ENCODE results near the gene ATG2B. TPM values are rescaled to one million over a fixed set of nuclear protein-coding genes. Genes with fewer than 3 reads are reported as not detected.

Gene ATG2B
- polyA plus RNA-seq, 1 experiment: 22.1 TPM

GRCh38 chr14:96383445-96383844 lies 20.3 kb upstream of the ATG2B start:
- DNase-seq (ENCODE audit: low read depth, low spot score): no peak
- no peak for TF ChIP-seq CTCF (IDR thresholded peaks at IDR 0.05; ENCODE audit: low read depth, low read length)
- H3K4me3 ChIP-seq (ENCODE audit: low read depth, low read length): no peak overlapping the region
- H3K27me3 ChIP-seq (ENCODE audit: control insufficient read depth, insufficient read depth, low read length): no peaks in the 10 kb centered on the region
- no peak overlapping the region for H3K27ac ChIP-seq (ENCODE audit: low read depth, low read length)
- ChIA-PET POLR2A (no interaction called here), CTCF (no interaction called here)
- H3K9me3 ChIP-seq (ENCODE audit: control insufficient read depth, insufficient read depth, low read length): no peaks in the 10 kb centered on the region

- Histone ChIP-seq H3K9me3 (ENCODE audit: control insufficient read depth, insufficient read depth, low read length) (no peaks in the 10 kb centered on the region), H3K27me3 (ENCODE audit: control insufficient read depth, insufficient read depth, low read length) (no peaks in the 10 kb centered on the region), H3K4me3 (ENCODE audit: low read depth, low read length) (no peak overlapping the region), H3K27ac (ENCODE audit: low read depth, low read length) (no peak overlapping the region)
- no peak for TF ChIP-seq CTCF (IDR thresholded peaks at IDR 0.05; ENCODE audit: low read depth, low read length)
- POLR2A ChIA-PET: no interaction called here
- CTCF ChIA-PET: interaction anchor here (1.4 kb wide), 1 partner anchor 280 kb away, joined by 4 read pairs; no protein-coding TSS in a partner anchor
- DNase-seq (ENCODE audit: low read depth, low spot score): no peak
These were observed 17.6 kb upstream of the ATG2B start for GRCh38 chr14:96380735-96381134.

GRCh38 chr14:96376093-96376492 lies 13.0 kb upstream of the ATG2B start:
- POLR2A ChIA-PET: no interaction called here
- H3K27me3 ChIP-seq (ENCODE audit: control insufficient read depth, insufficient read depth, low read length): no peaks in the 10 kb centered on the region
- H3K9me3 ChIP-seq (ENCODE audit: control insufficient read depth, insufficient read depth, low read length): no peaks in the 10 kb centered on the region
- TF ChIP-seq CTCF (IDR thresholded peaks at IDR 0.05; ENCODE audit: low read depth, low read length): no peak
- H3K4me3 ChIP-seq (ENCODE audit: low read depth, low read length): no peak overlapping the region
- DNase-seq (ENCODE audit: low read depth, low spot score): no peak
- H3K27ac ChIP-seq (ENCODE audit: low read depth, low read length): no peak overlapping the region
- CTCF ChIA-PET: no interaction called here

- no peak overlapping the region for H3K27ac ChIP-seq (ENCODE audit: low read depth, low read length)
- ChIA-PET POLR2A (no interaction called here), CTCF (no interaction called here)
These were observed 10.4 kb upstream of the ATG2B start for GRCh38 chr14:96373538-96373937.

GRCh38 chr14:96370528-96370927 lies 7.4 kb upstream of the ATG2B start:
- Histone ChIP-seq H3K9me3 (ENCODE audit: control insufficient read depth, insufficient read depth, low read length) (no peaks in the 10 kb centered on the region), H3K4me3 (ENCODE audit: low read depth, low read length) (no peak overlapping the region), H3K27me3 (ENCODE audit: control insufficient read depth, insufficient read depth, low read length) (no peaks in the 10 kb centered on the region), H3K27ac (ENCODE audit: low read depth, low read length) (no peak overlapping the region)
- CTCF ChIA-PET: no interaction called here
- no peak for DNase-seq (ENCODE audit: low read depth, low spot score)
- POLR2A ChIA-PET: no interaction called here
- TF ChIP-seq CTCF (IDR thresholded peaks at IDR 0.05; ENCODE audit: low read depth, low read length): no peak

More at GRCh38 chr14:96373538-96373937, 10.4 kb upstream of the ATG2B start:
- no peak for DNase-seq (ENCODE audit: low read depth, low spot score)
- no peak overlapping the region for H3K4me3 ChIP-seq (ENCODE audit: low read depth, low read length)
- H3K9me3 ChIP-seq (ENCODE audit: control insufficient read depth, insufficient read depth, low read length): no peaks in the 10 kb centered on the region
- TF ChIP-seq CTCF (IDR thresholded peaks at IDR 0.05; ENCODE audit: low read depth, low read length): no peak
- H3K27me3 ChIP-seq (ENCODE audit: control insufficient read depth, insufficient read depth, low read length): no peaks in the 10 kb centered on the region

Measured in AG04450 (cell line).